GM13976 (cell line): ENCODE measurements around the gene EIF5B.

ENCODE experiments used
- DNase-seq: peaks from one replicate; pipeline ENCODE4 v3.0.0; 2012; ENCODE audit warnings: low spot score
- CTCF ChIP-seq: IDR thresholded peaks from 2 replicates; pipeline ENCODE4 v1.5.1; 2012; ENCODE audit warnings: borderline replicate concordance, mild to moderate bottlenecking; ENCODE audit not compliant: insufficient read depth; ENCODE audit errors: extremely low read depth, missing control alignments, control extremely low read depth
- in situ Hi-C: fragments of 300-500 bp; cut with MboI; formaldehyde crosslinking; loops from one replicate; pipeline ENCODE4 v1.12.0; 2022; ENCODE audit warnings: low sequenced_read_pairs, mixed read lengths, inconsistent platforms; ENCODE audit not compliant: unreplicated experiment

The EIF5B gene

GRCh38 chr2:99431587-99432275 lies 94.5 kb downstream of the EIF5B start:
- in situ Hi-C loops = no loop called here
- DNase-seq = no peak
- TF ChIP-seq CTCF = no peak

GRCh38 chr2:99433340-99433739 lies 96.2 kb downstream of the EIF5B start:
- TF ChIP-seq CTCF = no peak
- DNase-seq = no peak
- in situ Hi-C loops = no loop called here

DNA sequence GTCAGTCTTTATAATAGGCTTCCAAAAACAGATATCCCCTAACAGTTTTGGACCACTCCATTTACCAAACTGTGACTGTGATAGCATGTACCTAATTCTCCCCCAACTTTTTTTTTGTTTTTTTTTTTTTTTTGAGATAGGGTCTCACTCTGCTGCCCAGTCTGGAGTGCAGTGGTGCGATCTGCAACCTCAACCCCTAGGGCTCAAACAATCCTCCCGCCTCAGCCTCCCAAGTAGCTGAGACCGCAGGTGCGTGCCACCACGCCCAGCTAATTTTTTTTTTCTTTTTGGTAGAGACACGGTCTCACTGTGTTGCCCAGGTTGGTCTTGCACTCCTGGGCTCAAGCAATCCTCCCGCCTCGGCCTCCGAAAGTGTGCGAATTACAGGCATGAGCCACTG lies 99.7 kb downstream of the EIF5B start:
- no peak for TF ChIP-seq CTCF
- no peak for DNase-seq
- in situ Hi-C loops = no loop called here

DNA sequence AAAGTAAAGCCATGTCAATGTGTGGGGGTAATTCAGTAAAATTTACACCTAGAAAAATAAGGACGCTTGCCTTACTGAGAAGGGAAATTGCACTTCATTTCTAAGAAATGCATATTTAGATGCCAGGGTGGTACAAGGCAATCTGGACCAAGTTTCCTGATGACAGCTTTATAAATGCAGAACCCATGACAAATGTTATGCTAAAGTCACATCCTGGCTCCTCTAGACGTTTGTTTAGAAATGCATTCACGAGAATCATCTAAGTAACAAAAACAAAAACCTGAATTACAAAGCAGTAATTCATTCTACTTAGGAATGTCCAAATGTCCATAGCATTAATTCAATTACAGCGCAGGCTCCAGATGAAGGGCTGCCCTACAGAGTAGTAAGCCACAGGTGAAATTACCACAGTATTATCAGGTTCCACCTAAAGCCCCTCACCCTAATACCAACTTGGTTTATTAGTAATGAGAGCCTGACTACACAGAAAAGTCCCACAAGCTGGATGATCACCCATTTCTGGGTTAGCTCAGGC lies 102.8 kb downstream of the EIF5B start:
- in situ Hi-C loops = no loop called here
- no peak for DNase-seq
- no peak for TF ChIP-seq CTCF

- in situ Hi-C loops = no loop called here
- no peak for TF ChIP-seq CTCF
- DNase-seq = no peak
These were observed 105.6 kb downstream of the EIF5B start for GRCh38 chr2:99442837-99443236.

DNA sequence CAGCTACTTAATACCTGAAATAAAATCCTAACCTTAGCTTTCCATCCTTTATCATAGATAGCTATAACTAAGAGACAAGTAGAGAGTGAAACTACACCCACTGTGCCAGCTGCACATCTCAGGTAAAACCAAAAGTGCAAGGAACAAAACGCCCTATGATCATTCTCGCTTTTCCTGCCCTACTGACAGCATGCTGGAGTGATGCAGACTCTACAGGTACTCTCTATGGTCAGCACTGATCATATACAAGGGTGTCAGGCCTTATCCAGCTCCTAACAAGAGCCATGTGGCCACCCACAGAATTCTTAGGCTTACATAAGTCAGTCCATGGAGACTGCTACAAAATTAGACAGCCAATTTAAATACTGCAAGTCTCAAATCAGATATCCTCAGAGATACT lies 107.0 kb downstream of the EIF5B start:
- TF ChIP-seq CTCF = no peak
- in situ Hi-C loops = no loop called here
- no peak for DNase-seq
